K562 (cell line): ENCODE results near the gene YBX3. TPM values are rescaled to one million over a fixed set of nuclear protein-coding genes. Genes with fewer than 3 reads are reported as not detected.

Source experiments
- ATAC-seq: fragments of 200-7000 bp; cut with Tn5 transposase; 3 replicates; pipeline ENCODE4 v1.9.1; 2020; ENCODE audit warnings: moderate library complexity
- BruUV-seq: library from RNA; stranded (reverse); fragments of 400-500 nt; replicated peaks from 2 replicates; lab custom pipeline; 2021; lab: Mats Ljungman, UMichigan
- CTCF ChIA-PET: fragments of 300-600 bp; formaldehyde crosslinking; extraction: SDS; loops from one replicate; lab custom pipeline; 2021; ENCODE audit warnings: low intra/inter-chr PET ratio; lab: Yijun Ruan, JAX
- POLR2A ChIA-PET: fragments of 300-600, 350-650 bp; sonication (Branson Sonifier 250); formaldehyde crosslinking; extraction: SDS; loops from one replicate; lab custom pipeline; 2021; ENCODE audit warnings: antibody characterized with exemption, inconsistent platforms; lab: Yijun Ruan, JAX
- DNase-seq, 4 experiments: peaks; one replicate each; pipeline versions ENCODE4 v3.0.0 to v3.0.0-alpha.2; 2011 to 2018; ENCODE audit warnings: low spot score in 3 of 4, mixed read lengths in 3 of 4; ENCODE audit errors: extremely low read depth in 1 of 4
- FAIRE-seq: peaks from 2 replicates; lab custom pipeline; 2011; peaks lifted over from hg19 to GRCh38; lab: Jason Lieb, UNC
- H2AFZ ChIP-seq: 2 replicates; pipeline ENCODE4 v1.6.0; 2011; ENCODE audit warnings: low read depth, low read length, control low read depth, inconsistent platforms
- H3K27ac ChIP-seq: fragments of 200-600 bp; 3 replicates; pipeline ENCODE4 v1.8.0; 2011; ENCODE audit warnings: low read depth, mild to moderate bottlenecking, control low read depth, inconsistent platforms, low read length, moderate library complexity, mixed read lengths; ENCODE audit errors: extremely low read depth
- H3K27me3 ChIP-seq, 2 experiments: fragments of 300-600 bp in 1 of 2; 2 replicates in 1 of 2; 3 replicates in 1 of 2; pipeline versions ENCODE4 v1.6.0 to v1.8.0; 2011; ENCODE audit warnings: inconsistent platforms in 2 of 2, low read length in 2 of 2, mild to moderate bottlenecking in 1 of 2, mixed read lengths in 1 of 2, moderate library complexity in 1 of 2; ENCODE audit not compliant: control insufficient read depth in 2 of 2, insufficient read depth in 2 of 2
- H3K36me3 ChIP-seq: fragments of 300-600 bp; 3 replicates; pipeline ENCODE4 v1.8.0; 2011; ENCODE audit warnings: mild to moderate bottlenecking, low read length, inconsistent platforms; ENCODE audit not compliant: control insufficient read depth, insufficient read depth
- H3K4me1 ChIP-seq, 2 experiments: fragments of 200-600 bp in 1 of 2; replicated peaks in 1 of 2; 2 replicates in 1 of 2; 3 replicates in 1 of 2; pipeline versions ENCODE4 v1.5.1 to v1.8.0; 2011; ENCODE audit warnings: inconsistent platforms in 2 of 2, low read length in 2 of 2, mild to moderate bottlenecking in 1 of 2, mixed read lengths in 1 of 2, moderate library complexity in 1 of 2; ENCODE audit not compliant: control insufficient read depth in 2 of 2, insufficient read depth in 2 of 2
- H3K4me2 ChIP-seq: 2 replicates; pipeline ENCODE4 v1.6.1; 2011; ENCODE audit warnings: low read length, control low read depth, inconsistent platforms, mixed read lengths; ENCODE audit not compliant: insufficient read depth
- H3K4me3 ChIP-seq: fragments of 200-600 bp; sonication (generic), shearing (Covaris generic); 2 replicates; pipeline ENCODE4 v1.5.1; 2016; ENCODE audit warnings: control low read depth, inconsistent platforms
- H3K79me2 ChIP-seq: fragments of 200-600 bp; 3 replicates; pipeline ENCODE4 v1.8.0; 2011; ENCODE audit warnings: low read length, inconsistent platforms; ENCODE audit not compliant: control insufficient read depth, insufficient read depth
- H3K9ac ChIP-seq, 2 experiments: 2 replicates each; pipeline versions ENCODE4 v1.6.0 to v1.6.1; 2011; ENCODE audit warnings: low read depth in 2 of 2, low read length in 2 of 2, control low read depth in 1 of 2, inconsistent platforms in 1 of 2, mild to moderate bottlenecking in 1 of 2, mixed read lengths in 1 of 2; ENCODE audit not compliant: insufficient read depth in 1 of 2
- H3K9me1 ChIP-seq: one replicate; pipeline ENCODE4 v1.6.0; 2011; ENCODE audit warnings: inconsistent platforms, mild to moderate bottlenecking, low read length, moderate library complexity; ENCODE audit not compliant: control insufficient read depth, insufficient read depth
- H3K9me3 ChIP-seq: replicated peaks from 2 replicates; pipeline ENCODE4 v1.5.1; 2011; ENCODE audit warnings: low read depth, low read length, inconsistent platforms; ENCODE audit not compliant: control insufficient read depth, insufficient read depth
- H4K20me1 ChIP-seq: replicated peaks from 2 replicates; pipeline ENCODE4 v1.6.1; 2011; ENCODE audit warnings: low read length, inconsistent platforms, mixed read lengths; ENCODE audit not compliant: control insufficient read depth, insufficient read depth
- NCOR1 ChIP-seq: fragments of 450-650 bp; IDR thresholded peaks from 2 replicates; pipeline ENCODE4 v1.6.1; 2016; ENCODE audit warnings: mild to moderate bottlenecking, moderate library complexity
- SPI1 ChIP-seq: IDR thresholded peaks from 2 replicates; pipeline ENCODE4 v1.6.1; 2011; ENCODE audit warnings: low read depth, low read length, control low read depth, borderline replicate concordance
- STAT6 ChIP-seq: sonication (generic); formaldehyde crosslinking; IDR thresholded peaks from 2 replicates; pipeline ENCODE4 v1.8.1; 2023; ENCODE audit warnings: mild to moderate bottlenecking, missing genetic modification reagents
- ZBTB40 ChIP-seq, 2 experiments: fragments of 450-650 bp in 1 of 2; sonication (generic) in 1 of 2; formaldehyde crosslinking in 1 of 2; IDR thresholded peaks; 2 replicates each; pipeline versions ENCODE4 v1.7.1 to v1.9.0; 2016 to 2022; ENCODE audit warnings: inconsistent platforms in 1 of 2, mild to moderate bottlenecking in 1 of 2, missing genetic modification reagents in 1 of 2
- ZNF511 ChIP-seq: sonication (generic); formaldehyde crosslinking; IDR thresholded peaks from 2 replicates; pipeline ENCODE4 v1.8.0; 2022; ENCODE audit warnings: mild to moderate bottlenecking, missing genetic modification reagents
- WGBS: fragments of 100-300 bp; shearing (Covaris generic); methylation state at CpG from one replicate; pipeline ENCODE4 v1.1.6; 2016; ENCODE audit warnings: low coverage, mixed read lengths; ENCODE audit not compliant: insufficient coverage; ENCODE audit errors: missing lambda C conversion rate; 5-methylcytosine and 5-hydroxymethylcytosine counted together
- in situ Hi-C: fragments of 300-500 bp; cut with MboI; formaldehyde crosslinking; loops from 4 replicates; pipeline ENCODE4 v1.15.0; 2018; ENCODE audit warnings: inconsistent platforms, mixed read lengths
- intact Hi-C: fragments of 100-400 bp; cut with micrococcal nuclease; formaldehyde crosslinking; loops from 2 replicates; pipeline ENCODE4 v1.14.2; 2022
- polyA plus RNA-seq, 8 experiments: library from polyadenylated mRNA; depleted of rRNA in 4 of 8; stranded (reverse) in 5 of 8; unstranded in 3 of 8; fragments of >200 nt; fragmentation: Nextera tagmentation in 2 of 8; fragmentation: Illumina TruSeq in 1 of 8; extraction: Ambion mirVana in 2 of 8; extraction: Trizol in 1 of 8; gene quantifications; 2 replicates each; pipeline versions ENCODE4 v1.2.1 to v1.2.3, GENCODE V29; 2011 to 2014; ENCODE audit warnings: inconsistent platforms in 1 of 8, missing spikeins in 1 of 8
- total RNA-seq, 7 experiments: library from RNA; depleted of rRNA in 6 of 7; stranded (reverse); fragments of >200 nt in 6 of 7; fragmentation: Illumina TruSeq in 2 of 7; extraction: Trizol in 2 of 7; gene quantifications; 2 replicates each; pipeline versions ENCODE4 v1.2.1 to v1.2.3, GENCODE V29; 2011 to 2021; ENCODE audit warnings: low replicate concordance in 1 of 7

Gene YBX3
- total and polyA plus RNA-seq, 9 of the 15 experiments (the other 6 are each of a cell fraction or from before 2014, with no cell fraction given): 47.0 to 239 (median 81.5) TPM

GRCh38 chr12:10690906-10691305 lies 32.2 kb downstream of the YBX3 start (continued):
- TF ChIP-seq STAT6 (CRISPR knock-in tag) (no peak), NCOR1 (no peak), ZNF511 (no peak)

GRCh38 chr12:10689146-10689545 lies 34.0 kb downstream of the YBX3 start:
- intact Hi-C loops: no loop called here
- ChIA-PET POLR2A (interaction anchor here (1.5 kb wide), 1 partner anchor 10 kb away, joined by 5 read pairs; no protein-coding TSS in a partner anchor), CTCF (no interaction called here)
- Histone ChIP-seq H3K9me3 (no peaks in the 10 kb centered on the region), H3K27me3 (no peaks in the 10 kb centered on the region), H3K4me2 (no peak overlapping the region), H3K4me1 (no peaks in the 10 kb centered on the region), H4K20me1 (no peaks in the 10 kb centered on the region), H2AFZ (no peak overlapping the region), H3K9ac (no peak overlapping the region), H3K9me1 (no peaks in the 10 kb centered on the region), H3K79me2 (no peaks in the 10 kb centered on the region), H3K36me3 (no peaks in the 10 kb centered on the region), H3K4me3 (no peak overlapping the region), H3K27ac (no peak overlapping the region)
- WGBS: 28% methylated on average over 2 of the region's 2 CpGs
- no TSS peak for BruUV-seq
- DNase-seq (no peak), ATAC-seq (no peak), FAIRE-seq (no peak)
- in situ Hi-C loops: no loop called here
- TF ChIP-seq ZBTB40 (IDR thresholded peaks at IDR 0.05) (no peak), ZBTB40 (CRISPR knock-in tag; IDR thresholded peaks at IDR 0.05) (no peak), SPI1 (no peak)
